Inflammatory macrophage (primary cell): ENCODE data around the gene TMEM37.
"Not testable (repeated sequence)": the region's sequence is repeated elsewhere in the genome, so short reads cannot be mapped to it uniquely, and the experiment has no call there.

Experiments
- DNase-seq, 2 donors: peaks; one replicate each; pipeline ENCODE4 v3.0.0-alpha.2; 2020 to 2022
- total RNA-seq, 18 experiments: gene quantifications; one replicate each; lab custom pipeline; 2026; ENCODE audit warnings: mixed read lengths in 6 of 18, inconsistent platforms in 2 of 18; lab: John Stamatoyannopoulos, UW

TMEM37 gene
- total RNA-seq: 0 to 8.6 (median 1.1) reads per million in 18 experiments

- no peak for DNase-seq
Observed at GRCh38 chr2:119431155-119431975, at the start of gene TMEM37. Gene TMEM37 (plus strand): TSS chr2:119431854. CDS start chr2:119431904, 50 bp downstream.

GRCh38 chr2:119383410-119384140 is 48.1 kb upstream of the TMEM37 start:
- no peak for DNase-seq

- DNase-seq: peak in 1 of 2 donors; percentile 34
Observed at GRCh38 chr2:119384971-119385370, 46.7 kb upstream of the TMEM37 start.

GRCh38 chr2:119385466-119385865 is 46.2 kb upstream of the TMEM37 start:
- peak; percentile 68 to 71 for DNase-seq

GRCh38 chr2:119387381-119388129 is 44.1 kb upstream of the TMEM37 start:
- peak; percentile 98 to 99 for DNase-seq

- DNase-seq: peak in 1 of 2 donors; percentile 32
Observed at GRCh38 chr2:119389615-119390306, 41.9 kb upstream of the TMEM37 start.

- no peak for DNase-seq
Observed at GRCh38 chr2:119393971-119394748, 37.5 kb upstream of the TMEM37 start.

GRCh38 chr2:119397196-119397595 is 34.5 kb upstream of the TMEM37 start:
- DNase-seq: no peak

GRCh38 chr2:119402106-119402505 is 29.5 kb upstream of the TMEM37 start:
- DNase-seq: no peak

- no peak for DNase-seq
Observed at GRCh38 chr2:119402645-119403560, 28.8 kb upstream of the TMEM37 start.

- DNase-seq: not testable (repeated sequence)
Observed at GRCh38 chr2:119403618-119404017, 28.0 kb upstream of the TMEM37 start.

GRCh38 chr2:119405151-119405550 is 26.5 kb upstream of the TMEM37 start:
- no peak for DNase-seq

GRCh38 chr2:119407430-119408220 is 24.0 kb upstream of the TMEM37 start:
- DNase-seq: peak; percentile 71

- no peak for DNase-seq
Observed at GRCh38 chr2:119408221-119408619, 23.4 kb upstream of the TMEM37 start.

- no peak for DNase-seq
Observed at GRCh38 chr2:119409506-119409905, 22.1 kb upstream of the TMEM37 start.

- no peak for DNase-seq
Observed at GRCh38 chr2:119414894-119415293, 16.8 kb upstream of the TMEM37 start.

- DNase-seq: no peak
Observed at GRCh38 chr2:119415630-119416029, 16.0 kb upstream of the TMEM37 start.

GRCh38 chr2:119416299-119416923 is 15.2 kb upstream of the TMEM37 start:
- no peak for DNase-seq

GRCh38 chr2:119417908-119418307 is 13.7 kb upstream of the TMEM37 start:
- no peak for DNase-seq
